GM12865 (cell line): ENCODE results near the gene EPB41L5.

Experiments used
- DNase-seq: peaks from one replicate; pipeline ENCODE4 v3.0.0; 2010; ENCODE audit warnings: low read depth
- H3K4me3 ChIP-seq: 2 replicates; pipeline ENCODE4 v1.5.1; 2011; ENCODE audit warnings: mild to moderate bottlenecking, low read depth, low read length, control low read depth
- CTCF ChIP-seq: IDR thresholded peaks from 2 replicates; pipeline ENCODE4 v1.5.1; 2011; ENCODE audit warnings: low read length, control low read depth, low read depth, inconsistent platforms; ENCODE audit not compliant: insufficient read depth; ENCODE audit errors: missing control alignments

EPB41L5 gene

GRCh38 chr2:120141300-120142069 lies 128.6 kb downstream of the EPB41L5 start:
- no peak for TF ChIP-seq CTCF
- DNase-seq: no peak
- H3K4me3 ChIP-seq: no peak overlapping the region

GRCh38 chr2:120142528-120143219 lies 129.8 kb downstream of the EPB41L5 start:
- H3K4me3 ChIP-seq: no peak overlapping the region

GRCh38 chr2:120148229-120148628 lies 135.4 kb downstream of the EPB41L5 start:
- DNase-seq: no peak
- no peak overlapping the region for H3K4me3 ChIP-seq
- TF ChIP-seq CTCF: no peak

More at GRCh38 chr2:120142528-120143219, 129.8 kb downstream of the EPB41L5 start:
- TF ChIP-seq CTCF: no peak
- DNase-seq: no peak

GRCh38 chr2:120148669-120149068 lies 135.8 kb downstream of the EPB41L5 start:
- TF ChIP-seq CTCF: no peak
- DNase-seq: no peak
- no peak overlapping the region for H3K4me3 ChIP-seq

GRCh38 chr2:120149406-120149805 lies 136.5 kb downstream of the EPB41L5 start:
- no peak overlapping the region for H3K4me3 ChIP-seq
- TF ChIP-seq CTCF: no peak
- no peak for DNase-seq

GRCh38 chr2:120150040-120150482 lies 137.2 kb downstream of the EPB41L5 start:
- no peak for DNase-seq
- no peak for TF ChIP-seq CTCF
- no peak overlapping the region for H3K4me3 ChIP-seq
